ENCODE results near the gene ADGRB2.

GRCh38 chr1:31763671-31764311, 349 bp downstream of the ADGRB2 start:
- TF ChIP-seq CTCF (IDR thresholded peaks at IDR 0.05; ENCODE audit: low read length) (no peak), EZH2phosphoT487 (IDR thresholded peaks at IDR 0.05; ENCODE audit: low read length) (no peak), EZH2 (optimal IDR thresholded peaks at IDR 0.05; ENCODE audit: low read depth, low read length) (no peak)

Data from MM.1S (cell line).